BLaER1 (cell line): ENCODE data around the gene C2CD2.
A peak's percentile ranks its signal among the peaks of the same experiment; 100 is the strongest.

Experiments
- H3K27ac ChIP-seq: shearing (Covaris generic); formaldehyde crosslinking; 2 replicates; pipeline ENCODE4 v1.8.1; 2022
- H3K27me3 ChIP-seq: shearing (Covaris generic); formaldehyde crosslinking; 2 replicates; pipeline ENCODE4 v1.8.1; 2022
- H3K36me3 ChIP-seq: shearing (Covaris generic); formaldehyde crosslinking; 2 replicates; pipeline ENCODE4 v1.8.1; 2022
- H3K4me1 ChIP-seq: shearing (Covaris generic); formaldehyde crosslinking; 2 replicates; pipeline ENCODE4 v1.8.1; 2022
- H3K4me2 ChIP-seq: shearing (Covaris generic); formaldehyde crosslinking; 2 replicates; pipeline ENCODE4 v1.8.1; 2022
- H3K4me3 ChIP-seq: shearing (Covaris generic); formaldehyde crosslinking; 2 replicates; pipeline ENCODE4 v1.8.1; 2022
- H3K9ac ChIP-seq: shearing (Covaris generic); formaldehyde crosslinking; 2 replicates; pipeline ENCODE4 v1.8.1; 2022
- H3K9me3 ChIP-seq: shearing (Covaris generic); formaldehyde crosslinking; 2 replicates; pipeline ENCODE4 v1.8.1; 2022
- H4K20me1 ChIP-seq: shearing (Covaris generic); formaldehyde crosslinking; 2 replicates; pipeline ENCODE4 v1.8.1; 2022
- Cebpa-rat ChIP-seq: shearing (Covaris generic); IDR thresholded peaks from 2 replicates; pipeline ENCODE4 v1.8.1; 2022

The C2CD2 gene

GRCh38 chr21:41901099-41901498 lies 52.7 kb downstream of the C2CD2 start:
- Histone ChIP-seq H3K4me2 (peak overlapping the region; percentile 98), H3K9me3 (no peaks in the 10 kb centered on the region), H3K27ac (no peak overlapping the region), H3K27me3 (no peaks in the 10 kb centered on the region), H3K36me3 (peaks cover 37% of the 10 kb centered on the region), H3K4me3 (no peak overlapping the region), H3K4me1 (peaks cover 73% of the 10 kb centered on the region), H4K20me1 (no peaks in the 10 kb centered on the region), H3K9ac (no peak overlapping the region)
- TF ChIP-seq Cebpa-rat = no peak

GRCh38 chr21:41900401-41900800 lies 53.4 kb downstream of the C2CD2 start:
- H3K36me3 ChIP-seq = peaks cover 30% of the 10 kb centered on the region
- H3K4me3 ChIP-seq = no peak overlapping the region
- H3K9ac ChIP-seq = no peak overlapping the region
- no peaks in the 10 kb centered on the region for H4K20me1 ChIP-seq
- peak overlapping the region; percentile 98 for H3K4me2 ChIP-seq
- peak overlapping the region; percentile 84 for H3K27ac ChIP-seq
- no peaks in the 10 kb centered on the region for H3K9me3 ChIP-seq
- TF ChIP-seq Cebpa-rat = no peak
- no peaks in the 10 kb centered on the region for H3K27me3 ChIP-seq
- H3K4me1 ChIP-seq = peaks cover 80% of the 10 kb centered on the region

GRCh38 chr21:41899426-41900202 lies 54.2 kb downstream of the C2CD2 start:
- Histone ChIP-seq H3K4me1 (peaks cover 88% of the 10 kb centered on the region), H3K4me2 (peak overlapping the region; percentile 98), H3K4me3 (peak overlapping the region; percentile 50; the same call in 1 of the 2 replicates), H3K27me3 (no peaks in the 10 kb centered on the region), H3K9me3 (no peaks in the 10 kb centered on the region), H3K27ac (peak overlapping the region; percentile 84), H3K9ac (peak overlapping the region; percentile 67), H4K20me1 (no peaks in the 10 kb centered on the region), H3K36me3 (peaks cover 25% of the 10 kb centered on the region)
- no peak for TF ChIP-seq Cebpa-rat

- Histone ChIP-seq H3K4me3 (peak overlapping the region; percentile 50), H3K9me3 (no peaks in the 10 kb centered on the region), H3K9ac (peak overlapping the region; percentile 67), H3K27ac (peak overlapping the region; percentile 84), H4K20me1 (no peaks in the 10 kb centered on the region), H3K4me1 (peaks cover 93% of the 10 kb centered on the region), H3K4me2 (peak overlapping the region; percentile 98), H3K36me3 (peaks cover 22% of the 10 kb centered on the region), H3K27me3 (no peaks in the 10 kb centered on the region)
- no peak for TF ChIP-seq Cebpa-rat
These were observed 54.8 kb downstream of the C2CD2 start for GRCh38 chr21:41898998-41899397.

- H3K4me2 ChIP-seq = peak overlapping the region; percentile 98
- no peaks in the 10 kb centered on the region for H4K20me1 ChIP-seq
- H3K4me3 ChIP-seq = peak overlapping the region; percentile 50; the same call in 1 of the 2 replicates
- H3K36me3 ChIP-seq = peaks cover 11% of the 10 kb centered on the region
- H3K27me3 ChIP-seq = no peaks in the 10 kb centered on the region
- no peaks in the 10 kb centered on the region for H3K9me3 ChIP-seq
- TF ChIP-seq Cebpa-rat = no peak
- peak overlapping the region; percentile 84 for H3K27ac ChIP-seq
- peaks cover 97% of the 10 kb centered on the region for H3K4me1 ChIP-seq
- peak overlapping the region; percentile 67; the same call in 1 of the 2 replicates for H3K9ac ChIP-seq
These were observed 56.1 kb downstream of the C2CD2 start for GRCh38 chr21:41897700-41898099.

- Histone ChIP-seq H3K36me3 (peaks cover 6% of the 10 kb centered on the region), H3K27me3 (no peaks in the 10 kb centered on the region), H3K27ac (peak overlapping the region; percentile 84; the same call in 1 of the 2 replicates), H3K4me1 (peaks cover 97% of the 10 kb centered on the region), H3K9ac (no peak overlapping the region; the same call in 1 of the 2 replicates), H4K20me1 (no peaks in the 10 kb centered on the region), H3K9me3 (no peaks in the 10 kb centered on the region), H3K4me3 (0 out of 2 replicates have a peak overlapping the region, but pooled peaks have one; percentile 50), H3K4me2 (peak overlapping the region; percentile 98)
- TF ChIP-seq Cebpa-rat = no peak
These were observed 56.7 kb downstream of the C2CD2 start for GRCh38 chr21:41897047-41897669.

- Histone ChIP-seq H3K27me3 (no peaks in the 10 kb centered on the region), H3K27ac (peak overlapping the region; percentile 68), H3K4me2 (peak overlapping the region; percentile 98)
These were observed 58.0 kb downstream of the C2CD2 start for GRCh38 chr21:41895643-41896493.

GRCh38 chr21:41894922-41895557 lies 58.8 kb downstream of the C2CD2 start:
- Histone ChIP-seq H3K4me2 (peak overlapping the region; percentile 98), H3K27ac (peak overlapping the region; percentile 68)
- TF ChIP-seq Cebpa-rat = no peak

More at GRCh38 chr21:41895643-41896493, 58.0 kb downstream of the C2CD2 start:
- TF ChIP-seq Cebpa-rat = 0 out of 2 replicates have a peak, but pooled peaks have one; percentile 40
- H3K36me3 ChIP-seq = peaks cover 3% of the 10 kb centered on the region; the same call in 1 of the 2 replicates
- peak overlapping the region; percentile 58; the same call in 1 of the 2 replicates for H3K9ac ChIP-seq
- no peaks in the 10 kb centered on the region for H4K20me1 ChIP-seq
- H3K4me1 ChIP-seq = peaks cover 98% of the 10 kb centered on the region
- H3K4me3 ChIP-seq = no peak overlapping the region
- no peaks in the 10 kb centered on the region for H3K9me3 ChIP-seq

GRCh38 chr21:41894511-41894910 lies 59.3 kb downstream of the C2CD2 start:
- H3K9me3 ChIP-seq = no peaks in the 10 kb centered on the region
- peak overlapping the region; percentile 98 for H3K4me2 ChIP-seq
- no peaks in the 10 kb centered on the region for H3K27me3 ChIP-seq
- H4K20me1 ChIP-seq = no peaks in the 10 kb centered on the region
- peak overlapping the region; percentile 68 for H3K27ac ChIP-seq
- TF ChIP-seq Cebpa-rat = no peak
- peaks cover 85% of the 10 kb centered on the region for H3K4me1 ChIP-seq
- H3K36me3 ChIP-seq = peaks cover 3% of the 10 kb centered on the region; the same call in 1 of the 2 replicates
- H3K9ac ChIP-seq = 0 out of 2 replicates have a peak overlapping the region, but pooled peaks have one; percentile 30
- H3K4me3 ChIP-seq = no peak overlapping the region

More at GRCh38 chr21:41894922-41895557, 58.8 kb downstream of the C2CD2 start:
- H4K20me1 ChIP-seq = no peaks in the 10 kb centered on the region
- H3K4me1 ChIP-seq = peaks cover 90% of the 10 kb centered on the region
- no peaks in the 10 kb centered on the region for H3K27me3 ChIP-seq
- no peak overlapping the region for H3K4me3 ChIP-seq
- H3K9me3 ChIP-seq = no peaks in the 10 kb centered on the region
- peaks cover 3% of the 10 kb centered on the region; the same call in 1 of the 2 replicates for H3K36me3 ChIP-seq
- peak overlapping the region; percentile 30; the same call in 1 of the 2 replicates for H3K9ac ChIP-seq
